Rectal smooth muscle tissue (tissue), 1 donor: Measurements from ENCODE around the gene DGKD.

ENCODE experiments used
- H3K27ac ChIP-seq: one replicate; pipeline ENCODE4 v1.7.0; 2013; ENCODE audit warnings: low read depth, low read length, inconsistent platforms
- H3K27me3 ChIP-seq: one replicate; pipeline ENCODE4 v1.7.0; 2013; ENCODE audit warnings: low read length; ENCODE audit not compliant: control insufficient read depth, insufficient read depth
- H3K36me3 ChIP-seq: one replicate; pipeline ENCODE4 v1.7.0; 2013; ENCODE audit warnings: low read length; ENCODE audit not compliant: control insufficient read depth, insufficient read depth
- H3K4me1 ChIP-seq: one replicate; pipeline ENCODE4 v1.7.0; 2013; ENCODE audit warnings: low read length; ENCODE audit not compliant: control insufficient read depth, insufficient read depth
- H3K4me3 ChIP-seq: one replicate; pipeline ENCODE4 v1.7.0; 2013; ENCODE audit warnings: low read length
- H3K9ac ChIP-seq: one replicate; pipeline ENCODE4 v1.7.0; 2013; ENCODE audit warnings: low read length

DGKD gene

GRCh38 chr2:233402346-233402745 is 48.1 kb downstream of the DGKD start:
- Histone ChIP-seq H3K4me3 (no peak overlapping the region), H3K36me3 (no peaks in the 10 kb centered on the region), H3K4me1 (no peaks in the 10 kb centered on the region), H3K27ac (no peak overlapping the region), H3K9ac (no peak overlapping the region), H3K27me3 (no peaks in the 10 kb centered on the region)

DNA sequence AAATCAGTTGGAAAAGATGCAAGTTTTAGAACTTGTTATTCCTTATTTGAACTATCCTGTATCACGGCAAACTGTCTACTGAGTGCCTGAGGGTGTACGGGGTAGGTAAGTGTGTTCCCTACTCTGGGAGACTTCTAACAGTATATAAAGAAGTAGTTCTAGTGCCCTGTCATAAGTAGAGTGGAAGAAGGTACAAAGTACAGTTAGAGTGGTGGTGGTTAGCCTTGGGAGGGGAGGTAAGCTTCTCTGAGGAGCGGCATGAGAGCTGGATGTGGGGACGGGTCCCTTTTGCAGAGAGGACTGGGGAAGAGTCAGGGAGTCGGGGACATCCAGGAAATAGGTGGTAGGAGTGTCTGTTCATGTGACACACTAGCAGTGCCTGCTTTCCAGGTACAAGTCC is 48.5 kb downstream of the DGKD start:
- Histone ChIP-seq H3K4me3 (no peak overlapping the region), H3K36me3 (no peaks in the 10 kb centered on the region), H3K27ac (no peak overlapping the region), H3K4me1 (no peaks in the 10 kb centered on the region), H3K27me3 (no peaks in the 10 kb centered on the region), H3K9ac (no peak overlapping the region)

- Histone ChIP-seq H3K36me3 (no peaks in the 10 kb centered on the region), H3K27me3 (no peaks in the 10 kb centered on the region), H3K4me3 (no peak overlapping the region), H3K27ac (no peak overlapping the region), H3K4me1 (no peaks in the 10 kb centered on the region), H3K9ac (no peak overlapping the region)
Measured at GRCh38 chr2:233404222-233404621, 49.9 kb downstream of the DGKD start.

GRCh38 chr2:233406865-233407264 is 52.6 kb downstream of the DGKD start:
- no peak overlapping the region for H3K27ac ChIP-seq

DNA sequence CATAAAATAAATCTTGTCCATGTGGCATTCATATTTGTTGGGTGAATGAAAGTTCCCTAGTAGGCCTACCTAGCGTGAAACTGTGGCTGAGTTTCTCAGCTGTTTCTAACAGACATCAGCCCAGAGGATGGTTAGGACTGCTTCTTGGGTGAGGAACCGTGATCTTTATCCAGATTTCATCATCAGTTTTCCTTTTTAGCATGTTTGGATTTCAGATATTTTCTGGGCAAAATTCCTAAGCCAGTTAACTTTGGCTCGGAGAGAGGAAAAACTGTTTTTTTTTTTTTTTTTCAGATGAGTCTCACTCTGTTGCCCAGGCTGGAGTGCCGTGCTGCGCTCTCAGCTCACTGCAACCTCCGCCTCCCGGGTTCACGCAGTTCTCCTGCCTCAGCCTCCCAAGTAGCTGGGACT is 53.5 kb downstream of the DGKD start:
- Histone ChIP-seq H3K27ac (no peak overlapping the region), H3K27me3 (no peaks in the 10 kb centered on the region), H3K4me3 (no peak overlapping the region), H3K4me1 (no peaks in the 10 kb centered on the region), H3K9ac (no peak overlapping the region), H3K36me3 (no peaks in the 10 kb centered on the region)

More at GRCh38 chr2:233406865-233407264, 52.6 kb downstream of the DGKD start:
- no peaks in the 10 kb centered on the region for H3K36me3 ChIP-seq
- H3K27me3 ChIP-seq = no peaks in the 10 kb centered on the region
- H3K4me1 ChIP-seq = no peaks in the 10 kb centered on the region
- no peak overlapping the region for H3K9ac ChIP-seq
- no peak overlapping the region for H3K4me3 ChIP-seq

DNA sequence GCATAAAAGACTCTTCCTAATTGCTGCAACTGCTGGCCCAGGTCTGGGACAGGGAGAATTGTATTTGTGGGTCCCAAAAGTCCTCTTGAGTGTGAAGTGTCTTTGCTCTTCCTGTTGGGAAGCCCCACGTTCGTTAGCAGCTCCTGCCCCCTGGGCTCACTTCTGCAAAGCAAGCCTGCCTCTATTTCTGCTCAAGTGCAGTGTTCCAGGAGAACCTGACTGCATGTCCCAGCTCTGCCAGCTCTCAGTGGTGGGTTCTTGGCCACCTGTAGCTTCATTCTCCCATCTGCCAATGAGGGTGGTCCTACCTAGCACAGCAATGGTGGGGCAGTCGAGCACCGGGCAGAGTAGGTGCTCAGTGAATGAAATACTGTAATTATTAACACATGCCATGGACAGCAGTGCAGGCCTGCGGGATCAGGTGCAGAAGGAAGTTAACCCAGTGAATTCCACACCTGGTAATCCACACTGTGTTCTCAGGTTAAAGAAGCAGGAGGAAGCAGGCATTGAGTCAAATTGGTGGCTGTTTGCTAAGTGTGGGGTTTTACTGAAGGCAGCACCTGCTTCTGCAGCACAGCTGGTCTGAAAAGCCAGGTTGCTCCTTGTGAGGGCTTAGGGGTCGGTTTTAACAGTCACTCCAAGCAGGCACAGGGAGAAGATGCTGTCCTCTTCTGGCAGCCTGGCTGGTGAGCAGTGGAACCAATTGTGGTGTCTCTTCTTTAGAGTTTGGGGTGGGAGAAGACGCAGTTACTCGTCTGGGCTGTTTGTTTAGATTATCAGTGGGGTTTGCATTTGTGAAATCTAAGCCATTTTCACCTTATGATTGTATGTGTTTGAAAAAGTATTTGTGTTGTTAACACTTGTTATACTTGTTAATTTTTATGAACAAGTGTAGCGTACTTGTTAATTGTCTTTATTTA is 54.3 kb downstream of the DGKD start:
- no peak overlapping the region for H3K27ac ChIP-seq
- H3K4me3 ChIP-seq = no peak overlapping the region

DNA sequence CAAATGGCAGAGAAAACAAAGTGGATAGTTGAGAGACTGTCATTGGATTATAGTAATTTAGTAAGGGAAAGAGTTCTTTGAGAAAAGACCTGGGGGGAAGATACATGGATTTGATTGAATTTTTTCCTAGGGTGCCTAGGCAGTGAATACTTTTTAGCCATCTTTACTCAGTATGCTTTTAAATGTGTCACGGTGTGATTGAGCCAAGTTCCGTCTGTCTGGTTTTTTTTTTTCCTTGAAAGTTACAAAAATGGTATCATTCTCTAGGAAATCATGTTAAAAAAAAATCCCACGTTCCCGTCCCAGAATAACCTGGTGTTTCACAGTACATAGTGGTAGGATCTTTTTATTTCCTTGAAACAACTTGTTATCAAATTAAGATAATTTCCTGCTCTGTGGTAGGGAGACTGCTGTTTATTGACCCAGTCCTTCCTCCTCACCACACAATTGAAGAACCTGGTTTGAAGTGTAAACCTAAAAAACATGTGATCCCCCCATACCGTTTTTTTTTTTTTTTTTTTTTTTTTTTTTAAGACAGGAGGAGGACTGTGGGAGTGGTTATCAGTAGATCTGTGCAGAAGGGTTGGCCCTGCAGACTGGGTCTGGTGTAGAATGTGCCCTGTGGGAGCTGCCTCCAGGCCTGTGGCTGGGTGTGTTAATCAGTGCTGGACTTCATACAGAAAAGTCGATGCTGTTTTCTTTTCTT is 55.1 kb downstream of the DGKD start:
- Histone ChIP-seq H3K4me1 (peaks cover 7% of the 10 kb centered on the region), H3K27ac (no peak overlapping the region), H3K36me3 (no peaks in the 10 kb centered on the region), H3K27me3 (no peaks in the 10 kb centered on the region), H3K9ac (no peak overlapping the region), H3K4me3 (no peak overlapping the region)

More for the DNA sequence above, 54.3 kb downstream of the DGKD start:
- Histone ChIP-seq H3K36me3 (no peaks in the 10 kb centered on the region), H3K9ac (no peak overlapping the region), H3K27me3 (no peaks in the 10 kb centered on the region), H3K4me1 (no peaks in the 10 kb centered on the region)

DNA sequence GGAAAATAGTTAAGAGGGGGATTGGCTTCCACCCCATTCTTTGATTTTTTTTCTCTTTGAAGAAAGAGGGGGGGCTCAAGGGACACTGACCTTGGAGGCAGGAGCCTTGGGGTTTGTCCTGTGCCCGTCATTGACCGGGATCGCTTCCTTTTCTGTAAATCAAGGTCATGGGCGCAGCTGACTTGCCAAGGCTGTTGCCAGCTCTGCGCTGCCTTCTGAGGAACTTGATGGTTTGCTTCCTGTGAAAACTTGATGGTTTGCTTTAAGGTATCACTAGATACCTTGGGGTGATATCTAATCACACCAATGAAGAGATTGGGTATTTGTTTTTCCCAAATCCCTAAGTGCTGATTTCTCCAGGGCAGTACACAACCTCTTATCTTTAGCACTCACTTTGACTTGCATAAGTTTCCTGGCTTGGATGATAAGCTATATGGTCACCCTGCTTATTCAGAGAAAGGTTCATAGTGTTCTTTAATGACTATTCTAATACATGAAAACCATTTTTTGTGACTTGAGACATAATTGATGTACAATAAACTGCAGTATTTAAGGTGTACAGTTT is 56.0 kb downstream of the DGKD start:
- Histone ChIP-seq H3K27ac (no peak overlapping the region), H3K4me1 (peaks cover 7% of the 10 kb centered on the region), H3K4me3 (no peak overlapping the region), H3K9ac (no peak overlapping the region), H3K27me3 (no peaks in the 10 kb centered on the region), H3K36me3 (no peaks in the 10 kb centered on the region)

GRCh38 chr2:233411162-233411561 is 56.9 kb downstream of the DGKD start:
- Histone ChIP-seq H3K4me1 (peaks cover 7% of the 10 kb centered on the region), H3K4me3 (no peak overlapping the region), H3K27ac (no peak overlapping the region), H3K27me3 (no peaks in the 10 kb centered on the region), H3K36me3 (no peaks in the 10 kb centered on the region), H3K9ac (no peak overlapping the region)

DNA sequence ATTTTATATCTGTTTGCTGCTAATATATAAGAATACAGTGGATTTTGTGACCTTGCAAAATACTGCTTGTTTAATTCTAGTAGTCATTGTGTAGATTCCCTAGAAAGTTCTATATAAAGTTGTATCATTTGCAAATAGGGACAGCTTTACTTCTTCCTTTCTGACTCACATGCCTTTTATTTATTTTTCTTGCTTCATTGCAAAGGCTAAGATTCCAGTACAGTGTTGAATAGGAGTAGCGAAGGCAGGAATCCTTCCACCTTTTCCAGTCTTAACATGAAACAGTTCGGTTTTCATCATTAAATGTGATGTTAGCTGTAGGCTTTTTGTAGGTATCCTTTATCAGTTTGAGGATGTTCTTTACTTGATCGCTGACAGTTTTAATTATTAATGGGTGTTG is 58.1 kb downstream of the DGKD start:
- no peaks in the 10 kb centered on the region for H3K36me3 ChIP-seq
- no peaks in the 10 kb centered on the region for H3K27me3 ChIP-seq
- no peak overlapping the region for H3K4me3 ChIP-seq
- peaks cover 7% of the 10 kb centered on the region for H3K4me1 ChIP-seq
- H3K9ac ChIP-seq = no peak overlapping the region
- no peak overlapping the region for H3K27ac ChIP-seq

DNA sequence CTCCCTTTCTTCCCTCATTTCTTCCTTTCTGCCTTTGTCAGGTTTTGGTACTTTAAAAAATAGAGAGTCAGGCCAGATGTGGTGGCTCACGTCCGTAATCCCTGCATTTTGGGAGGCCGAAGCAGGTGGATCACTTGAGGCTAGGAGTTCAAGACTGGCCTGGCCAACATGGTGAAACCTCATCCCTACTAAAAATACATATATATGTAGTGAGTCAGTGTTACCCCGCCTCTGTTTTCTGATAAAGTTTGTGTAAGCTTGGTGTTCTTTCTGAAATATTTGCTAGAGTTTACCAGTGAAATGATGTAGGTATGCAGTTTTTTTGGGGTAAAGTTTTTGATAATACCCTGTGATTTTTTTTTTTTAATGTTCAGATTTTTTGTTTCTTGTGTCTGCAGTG is 58.8 kb downstream of the DGKD start:
- Histone ChIP-seq H3K36me3 (no peaks in the 10 kb centered on the region), H3K9ac (no peak overlapping the region), H3K27ac (no peak overlapping the region), H3K27me3 (no peaks in the 10 kb centered on the region), H3K4me1 (peaks cover 7% of the 10 kb centered on the region), H3K4me3 (no peak overlapping the region)

DNA sequence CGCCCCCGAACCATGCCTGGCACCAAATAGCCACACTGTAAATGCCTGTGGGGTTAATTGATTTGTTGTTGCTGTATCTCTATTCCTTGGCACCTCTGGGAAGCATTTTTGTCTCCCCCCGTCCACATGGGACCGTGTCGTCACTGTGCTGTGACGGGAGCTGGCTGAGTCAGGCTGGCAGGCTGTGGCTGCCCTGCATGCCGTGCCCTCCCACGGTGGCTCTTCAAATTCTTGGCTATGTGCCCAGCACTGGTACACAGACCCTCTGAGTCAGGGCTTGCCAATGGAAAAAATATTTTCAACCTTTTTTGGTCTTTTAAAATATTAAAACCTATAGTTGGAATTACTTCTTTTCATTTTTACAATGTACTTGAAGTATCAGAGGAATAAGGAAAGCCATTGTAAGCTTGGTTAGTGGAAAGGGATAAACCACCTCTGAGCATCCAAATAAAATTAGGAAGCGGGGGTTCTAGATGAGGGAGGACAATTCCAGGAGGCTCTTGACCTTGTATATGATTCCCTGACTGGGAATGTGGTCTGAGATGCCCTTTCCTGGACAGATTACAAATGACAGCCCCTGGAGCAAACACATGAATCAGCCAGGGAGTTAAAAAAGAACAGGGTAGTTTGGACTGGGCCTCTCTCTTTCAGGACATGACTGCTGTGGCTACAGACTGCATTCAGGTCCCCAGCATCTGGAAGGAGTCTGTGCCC is 59.4 kb downstream of the DGKD start:
- H3K27me3 ChIP-seq = no peaks in the 10 kb centered on the region
- peaks cover 7% of the 10 kb centered on the region for H3K4me1 ChIP-seq
- H3K36me3 ChIP-seq = no peaks in the 10 kb centered on the region
- H3K27ac ChIP-seq = peak overlapping the region; percentile 16
- no peak overlapping the region for H3K4me3 ChIP-seq
- H3K9ac ChIP-seq = no peak overlapping the region
